HCT116 (cell line): ENCODE measurements around the gene NOXA1.

Experiments
- FOSL1 ChIP-seq: IDR thresholded peaks from 2 replicates; pipeline ENCODE4 v1.6.1; 2012; ENCODE audit warnings: low read depth
- REST ChIP-seq: IDR thresholded peaks from 2 replicates; pipeline ENCODE4 v1.6.1; 2012; ENCODE audit warnings: low read depth
- TF ChIP-seq, protein P1 (sequence below): IDR thresholded peaks from 2 replicates; pipeline ENCODE4 v1.6.1; 2012

DNA sequence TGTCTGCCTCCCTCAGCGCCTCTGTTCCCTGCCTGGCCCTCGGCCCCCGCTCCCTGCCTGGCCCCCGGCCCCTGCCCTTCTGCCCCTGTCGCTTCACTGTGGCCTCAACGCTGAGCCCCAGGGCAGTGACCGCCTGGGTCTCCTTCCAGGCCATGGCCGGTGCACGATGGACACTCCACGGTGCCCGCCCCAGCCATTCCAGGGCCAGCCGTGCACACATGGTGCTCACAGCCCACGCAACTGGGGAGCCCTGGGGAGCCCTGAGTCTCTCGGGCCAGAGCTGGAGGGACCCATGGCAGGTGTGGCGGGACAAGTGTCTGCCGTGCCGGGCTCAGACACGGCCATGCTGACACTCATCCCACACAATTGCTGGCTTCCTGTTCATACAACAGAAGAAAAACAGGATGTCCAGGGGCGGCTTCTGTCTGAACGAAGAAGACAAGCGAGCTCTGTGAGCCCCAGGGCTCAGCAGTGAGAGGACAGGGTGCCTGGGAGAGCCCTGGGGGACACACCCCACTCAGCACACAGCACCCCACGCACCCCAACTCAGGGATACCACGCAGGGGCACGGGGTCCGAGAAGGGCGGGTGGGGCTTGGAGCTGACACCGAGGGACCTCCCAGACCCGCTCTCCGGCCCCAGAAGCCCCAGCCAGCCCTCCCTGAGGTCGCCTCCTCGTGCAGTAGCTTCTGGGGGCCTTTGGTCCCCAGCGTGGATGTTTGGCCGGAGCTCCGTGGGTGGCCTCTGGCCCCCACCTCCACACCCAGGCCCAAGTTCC, 35.9 kb upstream of the NOXA1 start:
- TF ChIP-seq FOSL1 = no peak
- TF ChIP-seq, protein P1, sequence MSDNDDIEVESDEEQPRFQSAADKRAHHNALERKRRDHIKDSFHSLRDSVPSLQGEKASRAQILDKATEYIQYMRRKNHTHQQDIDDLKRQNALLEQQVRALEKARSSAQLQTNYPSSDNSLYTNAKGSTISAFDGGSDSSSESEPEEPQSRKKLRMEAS = no peak
- TF ChIP-seq REST = no peak
